ENCODE results near the gene ARHGAP30. TPM values are rescaled to one million over a fixed set of nuclear protein-coding genes. Genes with fewer than 3 reads are reported as not detected.

ARHGAP30 gene
- total RNA-seq, 1 experiment from 2014 or later = 0.10 TPM

DNA sequence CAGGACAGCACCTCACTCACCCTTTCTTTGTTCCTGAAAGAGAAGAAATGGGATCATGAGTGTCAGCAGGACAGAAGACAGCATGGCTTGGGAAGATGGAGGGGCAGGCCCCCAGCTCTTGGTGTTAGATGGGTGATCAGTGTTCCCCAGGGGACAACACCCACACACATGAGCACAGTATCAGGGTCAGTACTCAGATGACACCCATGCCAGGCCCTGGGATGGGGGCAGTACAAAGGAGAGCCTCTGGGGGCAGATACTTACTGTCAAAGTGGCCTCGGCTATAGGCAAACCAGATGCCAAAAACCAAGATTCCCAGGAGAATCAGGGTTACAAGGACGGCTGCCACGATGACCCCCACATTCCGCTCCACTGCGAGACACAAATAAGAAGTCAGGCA lies 70.3 kb downstream of the ARHGAP30 start:
- DNase-seq (ENCODE audit: low spot score) = no peak
- in situ Hi-C loops (cut with HindIII; ENCODE audit: low sequenced_read_pairs) = no loop called here

DNA sequence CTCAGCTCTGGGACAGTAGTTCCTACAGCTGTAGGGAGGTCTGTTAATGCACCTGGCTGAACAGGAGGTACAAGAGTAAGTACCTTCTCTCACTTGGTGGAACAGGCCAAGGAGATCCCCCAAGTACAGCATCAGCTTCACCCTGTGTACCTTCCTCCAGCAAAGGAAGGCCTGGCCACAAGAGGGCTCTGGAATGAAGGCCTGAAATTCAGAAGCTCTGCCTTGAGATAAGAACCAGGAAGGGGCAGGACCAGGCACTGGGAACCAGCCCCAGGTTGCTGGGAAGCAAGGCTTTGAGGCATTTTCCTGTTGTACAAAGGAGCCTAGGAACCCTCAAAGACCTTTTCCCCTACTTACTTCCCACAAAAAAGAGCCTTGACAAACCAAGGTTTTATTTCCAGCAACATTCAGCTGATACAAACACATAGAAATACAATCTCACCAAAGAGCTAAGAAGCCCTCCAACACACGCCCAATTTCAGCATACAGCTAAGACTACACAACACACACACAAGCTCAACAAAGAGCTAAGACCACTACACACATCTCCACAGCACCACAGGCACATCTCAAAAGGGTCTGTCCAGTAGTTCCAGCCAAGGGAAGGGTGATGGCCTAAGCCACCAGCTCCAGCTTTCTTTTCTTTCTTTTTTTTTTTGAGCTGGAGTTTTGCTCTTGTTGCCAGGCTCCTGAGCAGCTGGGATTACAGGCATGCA lies 72.2 kb downstream of the ARHGAP30 start:
- in situ Hi-C loops (cut with HindIII; ENCODE audit: low sequenced_read_pairs) = no loop called here
- DNase-seq (ENCODE audit: low spot score) = peak; percentile 42

Other genes starting within 250 kb of the ARHGAP30 start
- not detected in 2 replicates for gene CD244, start 207.0 kb downstream of the ARHGAP30 start, total RNA-seq (2014; rRNA removed; shearing (Covaris generic))
- not detected in 2 replicates for gene ITLN1, start 184.7 kb downstream of the ARHGAP30 start, total RNA-seq (2014; rRNA removed; shearing (Covaris generic))
- gene ITLN2, start 115.1 kb downstream of the ARHGAP30 start, total RNA-seq (2014; rRNA removed; shearing (Covaris generic)) = not detected in 2 replicates
- gene F11R, start 48.7 kb downstream of the ARHGAP30 start, total RNA-seq (2014; rRNA removed; shearing (Covaris generic)) = 47.6 and 60.7 TPM in 2 replicates
- gene TSTD1, start 30.9 kb downstream of the ARHGAP30 start, total RNA-seq (2014; rRNA removed; shearing (Covaris generic)) = not detected in 2 replicates
- 95.1 and 108 TPM in 2 replicates for gene USF1, start 23.9 kb downstream of the ARHGAP30 start, total RNA-seq (2014; rRNA removed; shearing (Covaris generic))
- gene NECTIN4, start 19.7 kb upstream of the ARHGAP30 start, total RNA-seq (2014; rRNA removed; shearing (Covaris generic)) = 0.80 and 2.4 TPM in 2 replicates
- gene KLHDC9, start 28.5 kb upstream of the ARHGAP30 start, total RNA-seq (2014; rRNA removed; shearing (Covaris generic)) = 6.3 and 7.1 TPM in 2 replicates
- 17.5 and 20.8 TPM in 2 replicates for gene PFDN2, start 48.1 kb upstream of the ARHGAP30 start, total RNA-seq (2014; rRNA removed; shearing (Covaris generic))
- gene NIT1, start 48.2 kb upstream of the ARHGAP30 start, total RNA-seq (2014; rRNA removed; shearing (Covaris generic)) = 19.4 and 22.3 TPM in 2 replicates
- 22.9 and 48.1 TPM in 2 replicates for gene DEDD, start 62.8 kb upstream of the ARHGAP30 start, total RNA-seq (2014; rRNA removed; shearing (Covaris generic))
- gene UFC1, start 84.1 kb upstream of the ARHGAP30 start, total RNA-seq (2014; rRNA removed; shearing (Covaris generic)) = 70.8 and 72.9 TPM in 2 replicates
- 3.3 and 8.3 TPM in 2 replicates for gene USP21, start 89.6 kb upstream of the ARHGAP30 start, total RNA-seq (2014; rRNA removed; shearing (Covaris generic))
- gene PPOX, start 96.5 kb upstream of the ARHGAP30 start, total RNA-seq (2014; rRNA removed; shearing (Covaris generic)) = 22.7 and 27.2 TPM in 2 replicates
- 19.4 and 27.9 TPM in 2 replicates for gene B4GALT3, start 107.6 kb upstream of the ARHGAP30 start, total RNA-seq (2014; rRNA removed; shearing (Covaris generic))
- gene ADAMTS4, start 129.2 kb upstream of the ARHGAP30 start, total RNA-seq (2014; rRNA removed; shearing (Covaris generic)) = 0.43 and 0.95 TPM in 2 replicates
- 215 and 238 TPM in 2 replicates for gene NDUFS2, start 132.5 kb upstream of the ARHGAP30 start, total RNA-seq (2014; rRNA removed; shearing (Covaris generic))
- gene FCER1G, start 145.4 kb upstream of the ARHGAP30 start, total RNA-seq (2014; rRNA removed; shearing (Covaris generic)) = 0.49 TPM in 1 of 2 replicates, not detected in the other
- not detected in 2 replicates for gene APOA2, start 153.7 kb upstream of the ARHGAP30 start, total RNA-seq (2014; rRNA removed; shearing (Covaris generic))
- 24.2 and 37.4 TPM in 2 replicates for gene TOMM40L, start 156.2 kb upstream of the ARHGAP30 start, total RNA-seq (2014; rRNA removed; shearing (Covaris generic))
- not detected in 2 replicates for gene NR1I3, start 168.3 kb upstream of the ARHGAP30 start, total RNA-seq (2014; rRNA removed; shearing (Covaris generic))
- gene PCP4L1, start 188.9 kb upstream of the ARHGAP30 start, total RNA-seq (2014; rRNA removed; shearing (Covaris generic)) = not detected in 2 replicates
- 0.68 TPM in 1 of 2 replicates, not detected in the other for gene MPZ, start 240.1 kb upstream of the ARHGAP30 start, total RNA-seq (2014; rRNA removed; shearing (Covaris generic))
- gene SDHC, start 244.5 kb upstream of the ARHGAP30 start, total RNA-seq (2014; rRNA removed; shearing (Covaris generic)) = 342 and 386 TPM in 2 replicates